ENCODE results near the gene TACC2.

GRCh38 chr10:122288917-122289316, 300.0 kb downstream of the TACC2 start:
- TF ChIP-seq CTCF (IDR thresholded peaks at IDR 0.05; ENCODE audit: borderline replicate concordance, extremely low read depth, low read length, poor library complexity, severe bottlenecking): no peak
- TF ChIP-seq EZH2 (IDR thresholded peaks at IDR 0.05; ENCODE audit: borderline replicate concordance, low read depth, low read length, severe bottlenecking): no peak

Data from DND-41 (cell line).